Activated naive CD4-positive, alpha-beta T cell treated with anti-CD3 and anti-CD28 coated beads, Interleukin-2, amount 50 U/mL, for 16 hours (primary cell): ENCODE results near the gene WAC.
"Not testable (repeated sequence)": the region's sequence is repeated elsewhere in the genome, so short reads cannot be mapped to it uniquely, and the experiment has no call there.

ENCODE experiments used
- DNase-seq: peaks from one replicate; pipeline ENCODE4 v3.0.0-alpha.2; 2020

Gene WAC

GRCh38 chr10:28619455-28619854 lies 86.5 kb downstream of the WAC start:
- DNase-seq: no peak

- no peak for DNase-seq
Observed at GRCh38 chr10:28620251-28620650, 87.3 kb downstream of the WAC start.

- DNase-seq: no peak
Observed at GRCh38 chr10:28623483-28623882, 90.6 kb downstream of the WAC start.

- no peak for DNase-seq
Observed at GRCh38 chr10:28624351-28624750, 91.4 kb downstream of the WAC start.

GRCh38 chr10:28627102-28627501 lies 94.2 kb downstream of the WAC start:
- DNase-seq: no peak

- DNase-seq: peak; percentile 66
Observed at GRCh38 chr10:28628184-28628893, 95.4 kb downstream of the WAC start.

- no peak for DNase-seq
Observed at GRCh38 chr10:28631896-28632583, 99.1 kb downstream of the WAC start.

GRCh38 chr10:28632584-28632945 lies 99.6 kb downstream of the WAC start:
- DNase-seq: no peak

GRCh38 chr10:28633750-28634149 lies 100.8 kb downstream of the WAC start:
- DNase-seq: no peak

- DNase-seq: no peak
Observed at GRCh38 chr10:28637346-28637745, 104.4 kb downstream of the WAC start.

- DNase-seq: no peak
Observed at GRCh38 chr10:28638392-28638791, 105.5 kb downstream of the WAC start.

- DNase-seq: no peak
Observed at GRCh38 chr10:28640551-28640950, 107.6 kb downstream of the WAC start.

GRCh38 chr10:28644647-28645046 lies 111.7 kb downstream of the WAC start:
- no peak for DNase-seq

- no peak for DNase-seq
Observed at GRCh38 chr10:28652106-28652505, 119.2 kb downstream of the WAC start.

GRCh38 chr10:28652703-28653102 lies 119.8 kb downstream of the WAC start:
- no peak for DNase-seq

- not testable (repeated sequence) for DNase-seq
Observed at GRCh38 chr10:28658824-28659223, 125.9 kb downstream of the WAC start.

GRCh38 chr10:28661035-28661434 lies 128.1 kb downstream of the WAC start:
- no peak for DNase-seq

- peak; percentile 65 for DNase-seq
Observed at GRCh38 chr10:28663576-28664368, 130.9 kb downstream of the WAC start.

- DNase-seq: no peak
Observed at GRCh38 chr10:28664369-28664740, 131.4 kb downstream of the WAC start.

GRCh38 chr10:28666751-28667467 lies 134.0 kb downstream of the WAC start:
- DNase-seq: no peak

- DNase-seq: peak; percentile 48
Observed at GRCh38 chr10:28668363-28669226, 135.7 kb downstream of the WAC start.
